ENCODE measurements around the gene UGT1A8.
"Not testable (repeated sequence)": the region's sequence is repeated elsewhere in the genome, so short reads cannot be mapped to it uniquely, and the experiment has no call there.

UGT1A8 gene

GRCh38 chr2:233699424-233700027 lies 82.1 kb downstream of the UGT1A8 start:
- Histone ChIP-seq H3K4me3 (replicated peaks; ENCODE audit: low read depth, low read length) (no peak overlapping the region), H3K27me3 (replicated peaks; ENCODE audit: control insufficient read depth, insufficient read depth, low read length) (no peaks in the 10 kb centered on the region), H3K36me3 (ENCODE audit: control insufficient read depth, insufficient read depth, low read length) (no peaks in the 10 kb centered on the region)
- no peak for TF ChIP-seq CTCF (IDR thresholded peaks at IDR 0.05; ENCODE audit: insufficient read depth, low read length, poor library complexity, severe bottlenecking)
- no peak for DNase-seq (ENCODE audit: extremely low read depth, insufficient read length)

GRCh38 chr2:233700028-233700635 lies 82.7 kb downstream of the UGT1A8 start:
- Histone ChIP-seq H3K27me3 (replicated peaks; ENCODE audit: control insufficient read depth, insufficient read depth, low read length) (no peaks in the 10 kb centered on the region), H3K36me3 (ENCODE audit: control insufficient read depth, insufficient read depth, low read length) (no peaks in the 10 kb centered on the region), H3K4me3 (replicated peaks; ENCODE audit: low read depth, low read length) (no peak overlapping the region)
- no peak for TF ChIP-seq CTCF (IDR thresholded peaks at IDR 0.05; ENCODE audit: insufficient read depth, low read length, poor library complexity, severe bottlenecking)
- DNase-seq (ENCODE audit: extremely low read depth, insufficient read length) = no peak

GRCh38 chr2:233700842-233701241 lies 83.4 kb downstream of the UGT1A8 start:
- DNase-seq (ENCODE audit: extremely low read depth, insufficient read length); H3K36me3 ChIP-seq (ENCODE audit: control insufficient read depth, insufficient read depth, low read length); H3K27me3 ChIP-seq (replicated peaks; ENCODE audit: control insufficient read depth, insufficient read depth, low read length): not testable (repeated sequence)

GRCh38 chr2:233702238-233702637 lies 84.8 kb downstream of the UGT1A8 start:
- Histone ChIP-seq H3K4me3 (replicated peaks; ENCODE audit: low read depth, low read length) (no peak overlapping the region), H3K27me3 (replicated peaks; ENCODE audit: control insufficient read depth, insufficient read depth, low read length) (no peaks in the 10 kb centered on the region), H3K36me3 (ENCODE audit: control insufficient read depth, insufficient read depth, low read length) (no peaks in the 10 kb centered on the region)
- no peak for TF ChIP-seq CTCF (IDR thresholded peaks at IDR 0.05; ENCODE audit: insufficient read depth, low read length, poor library complexity, severe bottlenecking)
- no peak for DNase-seq (ENCODE audit: extremely low read depth, insufficient read length)

More at GRCh38 chr2:233700842-233701241, 83.4 kb downstream of the UGT1A8 start:
- not testable (repeated sequence) for H3K4me3 ChIP-seq (replicated peaks; ENCODE audit: low read depth, low read length)

- H3K36me3 ChIP-seq (ENCODE audit: control insufficient read depth, insufficient read depth, low read length) = no peaks in the 10 kb centered on the region
- DNase-seq (ENCODE audit: extremely low read depth, insufficient read length) = no peak
- no peaks in the 10 kb centered on the region for H3K27me3 ChIP-seq (replicated peaks; ENCODE audit: control insufficient read depth, insufficient read depth, low read length)
- no peak overlapping the region for H3K4me3 ChIP-seq (replicated peaks; ENCODE audit: low read depth, low read length)
- no peak for TF ChIP-seq CTCF (IDR thresholded peaks at IDR 0.05; ENCODE audit: insufficient read depth, low read length, poor library complexity, severe bottlenecking)
Observed at GRCh38 chr2:233705911-233706506, 88.6 kb downstream of the UGT1A8 start.

GRCh38 chr2:233706720-233707119 lies 89.3 kb downstream of the UGT1A8 start:
- Histone ChIP-seq H3K4me3 (replicated peaks; ENCODE audit: low read depth, low read length) (no peak overlapping the region), H3K27me3 (replicated peaks; ENCODE audit: control insufficient read depth, insufficient read depth, low read length) (no peaks in the 10 kb centered on the region), H3K36me3 (ENCODE audit: control insufficient read depth, insufficient read depth, low read length) (no peaks in the 10 kb centered on the region)
- no peak for DNase-seq (ENCODE audit: extremely low read depth, insufficient read length)
- no peak for TF ChIP-seq CTCF (IDR thresholded peaks at IDR 0.05; ENCODE audit: insufficient read depth, low read length, poor library complexity, severe bottlenecking)

Data from GM06990 (cell line).